Liver (tissue), 9 donors: ENCODE measurements around the gene MYO3B. TPM values are rescaled to one million over a fixed set of nuclear protein-coding genes. Genes with fewer than 3 reads are reported as not detected.
"Not testable (repeated sequence)": the region's sequence is repeated elsewhere in the genome, so short reads cannot be mapped to it uniquely, and the experiment has no call there.

ENCODE experiments used
- DNase-seq: peaks from one replicate; pipeline ENCODE4 v3.0.0-alpha.2; 2017; ENCODE audit warnings: low spot score
- H3K27ac ChIP-seq, 2 donors: one replicate each; pipeline ENCODE4 v1.7.0; 2013; ENCODE audit warnings: inconsistent platforms in 2 of 2, low read length in 2 of 2, control low read depth in 1 of 2, low read depth in 1 of 2, mild to moderate bottlenecking in 1 of 2
- H3K27me3 ChIP-seq, 4 donors: one replicate each; pipeline versions ENCODE4 v1.6.1 to v1.7.0; 2013; ENCODE audit warnings: low read length in 3 of 4, inconsistent platforms in 1 of 4, mild to moderate bottlenecking in 1 of 4, moderate library complexity in 1 of 4; ENCODE audit not compliant: control insufficient read depth in 4 of 4, insufficient read depth in 4 of 4
- H3K36me3 ChIP-seq, 4 donors: one replicate each; pipeline versions ENCODE4 v1.6.1 to v1.7.0; 2013; ENCODE audit warnings: low read length in 3 of 4, mild to moderate bottlenecking in 3 of 4, low read depth in 1 of 4, moderate library complexity in 1 of 4; ENCODE audit not compliant: control insufficient read depth in 4 of 4, insufficient read depth in 3 of 4
- H3K4me1 ChIP-seq, 4 donors: one replicate each; pipeline versions ENCODE4 v1.6.1 to v1.7.0; 2013; ENCODE audit warnings: low read length in 3 of 4, mild to moderate bottlenecking in 3 of 4, moderate library complexity in 1 of 4; ENCODE audit not compliant: control insufficient read depth in 4 of 4, insufficient read depth in 4 of 4
- H3K4me3 ChIP-seq, 3 donors: one replicate each; pipeline versions ENCODE4 v1.6.1 to v1.7.0; 2013; ENCODE audit warnings: low read length in 3 of 3, control low read depth in 1 of 3, low read depth in 1 of 3, mild to moderate bottlenecking in 1 of 3
- H3K9ac ChIP-seq, 2 donors: one replicate each; pipeline ENCODE4 v1.7.0; 2013; ENCODE audit warnings: low read length in 2 of 2, mild to moderate bottlenecking in 2 of 2, moderate library complexity in 2 of 2, control low read depth in 1 of 2, low read depth in 1 of 2
- H3K9me3 ChIP-seq, 4 donors: one replicate each; pipeline versions ENCODE4 v1.6.1 to v1.7.0; 2013; ENCODE audit warnings: low read length in 3 of 4; ENCODE audit not compliant: control insufficient read depth in 4 of 4
- ATF3 ChIP-seq: IDR thresholded peaks from 2 replicates; pipeline ENCODE4 v1.6.1; 2016; ENCODE audit warnings: antibody characterized with exemption
- CTCF ChIP-seq: fragments of 150-350 bp; IDR thresholded peaks from 2 replicates; pipeline ENCODE4 v1.5.1; 2017; ENCODE audit warnings: improper control_type of control experiment, low read depth, low read length; ENCODE audit not compliant: missing input control
- EGR1 ChIP-seq, 2 donors: IDR thresholded peaks; 2 replicates each; pipeline ENCODE4 v1.6.1; 2016 to 2018; ENCODE audit warnings: antibody characterized with exemption in 2 of 2, low read depth in 2 of 2
- FOXA1 ChIP-seq: IDR thresholded peaks from 2 replicates; pipeline ENCODE4 v1.6.1; 2016; ENCODE audit warnings: antibody characterized with exemption
- FOXA2 ChIP-seq: IDR thresholded peaks from 2 replicates; pipeline ENCODE4 v1.6.1; 2016; ENCODE audit warnings: antibody characterized with exemption
- GABPA ChIP-seq, 2 donors: IDR thresholded peaks in 1 of 2; conservative IDR thresholded peaks in 1 of 2; 2 replicates each; pipeline ENCODE4 v1.6.1; 2016; ENCODE audit warnings: antibody characterized with exemption in 2 of 2, mild to moderate bottlenecking in 1 of 2, moderate library complexity in 1 of 2
- HNF4A ChIP-seq, 2 donors: conservative IDR thresholded peaks; 2 replicates each; pipeline ENCODE4 v1.6.1; 2016; ENCODE audit warnings: antibody characterized with exemption in 2 of 2, mild to moderate bottlenecking in 2 of 2
- HNF4G ChIP-seq: IDR thresholded peaks from 2 replicates; pipeline ENCODE4 v1.6.1; 2016; ENCODE audit warnings: antibody characterized with exemption
- JUND ChIP-seq, 2 donors: IDR thresholded peaks; 2 replicates each; pipeline ENCODE4 v1.6.1; 2016; ENCODE audit warnings: antibody characterized with exemption in 2 of 2
- MAX ChIP-seq: IDR thresholded peaks from 2 replicates; pipeline ENCODE4 v1.6.1; 2016; ENCODE audit warnings: antibody characterized with exemption
- NR2F2 ChIP-seq: IDR thresholded peaks from 2 replicates; pipeline ENCODE4 v1.6.1; 2016; ENCODE audit warnings: antibody characterized with exemption
- RAD21 ChIP-seq, 2 donors: IDR thresholded peaks; 2 replicates each; pipeline ENCODE4 v1.6.1; 2016; ENCODE audit warnings: antibody characterized with exemption in 2 of 2, mild to moderate bottlenecking in 2 of 2
- REST ChIP-seq: IDR thresholded peaks from 2 replicates; pipeline ENCODE4 v1.6.1; 2016; ENCODE audit warnings: antibody characterized with exemption, mild to moderate bottlenecking
- RXRA ChIP-seq, 2 donors: IDR thresholded peaks; 2 replicates each; pipeline ENCODE4 v1.6.1; 2017 to 2018; ENCODE audit warnings: antibody characterized with exemption in 2 of 2, mild to moderate bottlenecking in 1 of 2
- SP1 ChIP-seq: IDR thresholded peaks from 2 replicates; pipeline ENCODE4 v1.6.1; 2018; ENCODE audit warnings: antibody characterized with exemption, mild to moderate bottlenecking
- YY1 ChIP-seq: IDR thresholded peaks from 2 replicates; pipeline ENCODE4 v1.6.1; 2016; ENCODE audit warnings: antibody characterized with exemption, mild to moderate bottlenecking
- ZBTB33 ChIP-seq: IDR thresholded peaks from 2 replicates; pipeline ENCODE4 v1.6.1; 2016; ENCODE audit warnings: antibody characterized with exemption
- WGBS: extraction: QIAGEN DNeasy Blood & Tissue Kit; methylation state at CpG from one replicate; pipeline ENCODE4 v1.1.7; 2013; 5-methylcytosine and 5-hydroxymethylcytosine counted together
- polyA plus RNA-seq, 2 donors: library from polyadenylated mRNA; stranded (reverse) in 1 of 2; unstranded in 1 of 2; fragments of 200-250 nt in 1 of 2; fragments of >200 nt in 1 of 2; fragmentation: Nextera tagmentation in 1 of 2; extraction: Ambion mirVana in 1 of 2; gene quantifications; one replicate each; pipeline versions ENCODE4 v1.2.1 to v1.2.3, GENCODE V29; 2013 to 2015
- total RNA-seq, 2 donors: library from RNA; depleted of rRNA; stranded (reverse); fragments of >200 nt; gene quantifications; one replicate each; pipeline ENCODE4 v1.2.3, GENCODE V29; 2014
- donor health status: healthy.
- donor health status: healthy.
- donor health status: healthy.
- donor health status: healthy.
- donor health status: healthy.

The MYO3B gene
- total and polyA plus RNA-seq, 4 donors = under 0.01 to 0.05 TPM; not detected in 2

GRCh38 chr2:170671079-170671478, 493.1 kb downstream of the MYO3B start:
- no peaks in the 10 kb centered on the region for H3K36me3 ChIP-seq
- no peak for DNase-seq
- no peak overlapping the region for H3K4me3 ChIP-seq
- H3K27me3 ChIP-seq = no peaks in the 10 kb centered on the region
- H3K27ac ChIP-seq = no peak overlapping the region
- no peaks in the 10 kb centered on the region for H3K4me1 ChIP-seq
- H3K9ac ChIP-seq = no peak overlapping the region
- WGBS = 86% methylated on average over 9 of the region's 9 CpGs
- no peaks in the 10 kb centered on the region for H3K9me3 ChIP-seq
- no peak for TF ChIP-seq HNF4G
- TF ChIP-seq MAX = no peak
- no peak for TF ChIP-seq REST
- no peak for TF ChIP-seq RXRA (IDR thresholded peaks at IDR 0.05)
- no peak for TF ChIP-seq ATF3
- TF ChIP-seq EGR1 (IDR thresholded peaks at IDR 0.05; ENCODE audit: low read depth in 2 of 2) = no peak
- TF ChIP-seq NR2F2 = no peak
- no peak for TF ChIP-seq HNF4A (conservative IDR thresholded peaks at IDR 0.05)
- no peak for TF ChIP-seq YY1
- TF ChIP-seq CTCF = no peak
- TF ChIP-seq FOXA1 = no peak
- TF ChIP-seq RAD21 (IDR thresholded peaks at IDR 0.05) = no peak
- TF ChIP-seq JUND (IDR thresholded peaks at IDR 0.05) = no peak
- TF ChIP-seq SP1 = no peak

GRCh38 chr2:170674282-170674681, 496.3 kb downstream of the MYO3B start:
- not testable (repeated sequence) for DNase-seq, H3K36me3 ChIP-seq, H3K9me3 ChIP-seq, H3K9ac ChIP-seq, H3K4me1 ChIP-seq, H3K27ac ChIP-seq, H3K27me3 ChIP-seq, H3K4me3 ChIP-seq

- WGBS = 91% methylated on average over 6 of the region's 6 CpGs
- Histone ChIP-seq H3K27me3 (no peaks in the 10 kb centered on the region), H3K9me3 (no peaks in the 10 kb centered on the region), H3K36me3 (no peaks in the 10 kb centered on the region), H3K27ac (no peak overlapping the region), H3K9ac (no peak overlapping the region), H3K4me3 (no peak overlapping the region), H3K4me1 (peaks cover 0 to 2% (median 0%) of the 10 kb centered on the region in 4 donors)
- DNase-seq = no peak
- no peak for TF ChIP-seq REST
- TF ChIP-seq FOXA1 = no peak
- TF ChIP-seq SP1 = no peak
- no peak for TF ChIP-seq MAX
- no peak for TF ChIP-seq FOXA2
- no peak for TF ChIP-seq ZBTB33
- no peak for TF ChIP-seq HNF4G
- no peak for TF ChIP-seq YY1
- TF ChIP-seq RXRA (IDR thresholded peaks at IDR 0.05) = no peak
- TF ChIP-seq GABPA (IDR thresholded peaks at IDR 0.05 in 1 of 2, conservative IDR thresholded peaks at IDR 0.05 in 1 of 2) = no peak
- TF ChIP-seq RAD21 (IDR thresholded peaks at IDR 0.05) = no peak
- no peak for TF ChIP-seq JUND (IDR thresholded peaks at IDR 0.05)
Measured at GRCh38 chr2:170675701-170676100, 497.8 kb downstream of the MYO3B start.
